Thymus (tissue), 11 donors: ENCODE measurements around the gene PSMA6. TPM values are rescaled to one million over a fixed set of nuclear protein-coding genes. Genes with fewer than 3 reads are reported as not detected.
"Not testable (repeated sequence)": the region's sequence is repeated elsewhere in the genome, so short reads cannot be mapped to it uniquely, and the experiment has no call there.

Experiments used
- DNase-seq, 9 donors: peaks; one replicate each; pipeline ENCODE4 v3.0.0-alpha.2; 2013; ENCODE audit warnings: low spot score in 9 of 9, low read depth in 6 of 9, missing footprints in 1 of 9
- H3K27ac ChIP-seq, 2 donors: one replicate each; pipeline ENCODE4 v1.5.1; 2013; ENCODE audit warnings: control low read depth in 1 of 2, low read depth in 1 of 2, low read length in 1 of 2, mild to moderate bottlenecking in 1 of 2, moderate library complexity in 1 of 2
- H3K27me3 ChIP-seq, 2 donors: one replicate each; pipeline ENCODE4 v1.5.1; 2013; ENCODE audit warnings: low read length in 1 of 2; ENCODE audit not compliant: control insufficient read depth in 2 of 2, insufficient read depth in 1 of 2
- H3K36me3 ChIP-seq, 2 donors: one replicate each; pipeline ENCODE4 v1.5.1; 2013; ENCODE audit warnings: low read length in 1 of 2, mild to moderate bottlenecking in 1 of 2, moderate library complexity in 1 of 2; ENCODE audit not compliant: control insufficient read depth in 2 of 2, insufficient read depth in 2 of 2
- H3K4me1 ChIP-seq, 2 donors: one replicate each; pipeline ENCODE4 v1.5.1; 2013; ENCODE audit warnings: low read length in 2 of 2; ENCODE audit not compliant: control insufficient read depth in 2 of 2, insufficient read depth in 2 of 2
- H3K4me3 ChIP-seq, 2 donors: one replicate each; pipeline ENCODE4 v1.5.1; 2013; ENCODE audit warnings: low read length in 2 of 2, control low read depth in 1 of 2, mild to moderate bottlenecking in 1 of 2
- H3K9me3 ChIP-seq, 2 donors: one replicate each; pipeline ENCODE4 v1.5.1; 2013; ENCODE audit warnings: low read length in 1 of 2, mild to moderate bottlenecking in 1 of 2; ENCODE audit not compliant: control insufficient read depth in 2 of 2, insufficient read depth in 1 of 2
- WGBS: extraction: QIAGEN DNeasy Blood & Tissue Kit; methylation state at CpG from one replicate; pipeline ENCODE4 v1.1.7; 2013; 5-methylcytosine and 5-hydroxymethylcytosine counted together
- polyA plus RNA-seq: library from polyadenylated mRNA; stranded (reverse); fragments of 200-250 nt; gene quantifications from one replicate; pipeline ENCODE4 v1.2.3, GENCODE V29; 2013
- total RNA-seq: library from RNA; stranded (reverse); fragments of 120-200 nt; gene quantifications from one replicate; pipeline ENCODE4 v1.2.4, GENCODE V29; 2013
- donor health status: healthy.

Gene PSMA6
- total and polyA plus RNA-seq, 2 donors = 206 to 550 TPM

DNA sequence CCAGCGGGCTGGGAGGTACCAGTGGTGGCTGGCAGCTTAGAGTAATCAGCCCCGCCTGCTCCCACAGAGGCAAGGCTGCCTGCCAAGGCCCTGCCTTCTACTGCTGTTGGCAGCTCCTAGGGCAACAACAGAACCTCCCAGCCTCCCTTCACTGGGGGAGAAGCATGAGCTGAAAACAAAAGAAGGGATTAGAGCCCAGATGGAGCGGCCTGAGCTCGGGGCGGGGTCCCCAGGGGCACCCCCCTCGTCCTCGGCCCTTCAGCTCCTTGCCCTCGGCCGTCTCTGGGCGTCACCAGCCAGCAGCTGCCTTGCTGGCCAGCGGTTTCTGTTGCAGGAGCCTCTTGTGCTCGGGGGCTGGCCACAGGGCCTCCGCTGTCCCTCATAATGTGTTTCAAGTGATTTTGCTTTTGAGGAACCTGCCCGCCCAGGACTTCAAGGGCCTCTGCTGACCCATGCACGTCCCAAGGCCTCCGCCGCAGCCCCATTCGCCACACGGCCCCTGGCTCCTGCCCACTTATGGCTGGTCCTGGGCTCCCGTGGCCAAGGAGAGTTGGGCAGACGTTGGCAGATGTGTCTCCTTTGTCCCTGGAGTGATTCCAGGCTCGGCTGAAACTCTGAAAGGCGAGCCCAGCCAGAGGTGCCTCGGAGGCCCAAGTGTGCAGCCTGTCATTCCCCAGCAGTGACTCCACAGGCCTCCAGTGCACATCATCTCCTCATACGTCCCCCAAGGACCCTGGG lies 49.7 kb downstream of the PSMA6 start:
- Histone ChIP-seq H3K4me3 (no peak overlapping the region), H3K4me1 (peaks cover 18 to 68% of the 10 kb centered on the region in 2 donors), H3K9me3 (no peaks in the 10 kb centered on the region), H3K27ac (peak overlapping the region; percentile 72 to 73), H3K36me3 (no peaks in the 10 kb centered on the region), H3K27me3 (no peaks in the 10 kb centered on the region)
- peak in 3 of 9 donors; percentile 50 to 76 (median 71) for DNase-seq
- WGBS = 68% methylated on average over 25 of the region's 25 CpGs

DNA sequence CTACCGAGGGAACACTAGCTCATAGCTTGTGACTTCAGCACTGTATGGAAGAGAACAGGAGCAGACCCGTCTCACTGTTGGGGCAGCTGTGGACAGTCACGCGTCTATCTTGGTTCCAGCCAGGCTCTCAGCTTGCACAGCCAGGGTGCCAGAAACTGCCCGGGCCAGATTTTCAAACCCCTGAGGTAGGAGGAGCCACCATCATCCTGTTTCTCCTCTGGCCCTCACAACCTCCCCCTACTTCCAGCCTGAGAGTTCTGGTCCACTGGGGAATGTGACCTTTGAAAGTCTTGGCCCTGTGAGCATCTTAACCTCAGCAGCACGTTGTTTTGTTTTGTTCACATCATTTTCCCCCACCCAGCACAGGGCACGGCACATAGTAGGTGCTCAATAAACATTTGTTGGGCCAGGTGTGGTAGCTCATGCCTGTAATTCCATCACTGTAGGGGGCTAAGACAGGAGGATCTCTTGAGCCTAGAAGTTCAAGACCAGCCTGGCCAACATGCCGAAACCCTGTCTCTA lies 50.4 kb downstream of the PSMA6 start:
- no peaks in the 10 kb centered on the region for H3K9me3 ChIP-seq
- no peaks in the 10 kb centered on the region for H3K27me3 ChIP-seq
- H3K4me3 ChIP-seq = no peak overlapping the region
- WGBS = 87% methylated on average over 8 of the region's 8 CpGs
- no peaks in the 10 kb centered on the region for H3K36me3 ChIP-seq
- peak overlapping the region; percentile 46 to 73 for H3K27ac ChIP-seq
- DNase-seq = no peak
- peaks cover 18 to 67% of the 10 kb centered on the region in 2 donors for H3K4me1 ChIP-seq

DNA sequence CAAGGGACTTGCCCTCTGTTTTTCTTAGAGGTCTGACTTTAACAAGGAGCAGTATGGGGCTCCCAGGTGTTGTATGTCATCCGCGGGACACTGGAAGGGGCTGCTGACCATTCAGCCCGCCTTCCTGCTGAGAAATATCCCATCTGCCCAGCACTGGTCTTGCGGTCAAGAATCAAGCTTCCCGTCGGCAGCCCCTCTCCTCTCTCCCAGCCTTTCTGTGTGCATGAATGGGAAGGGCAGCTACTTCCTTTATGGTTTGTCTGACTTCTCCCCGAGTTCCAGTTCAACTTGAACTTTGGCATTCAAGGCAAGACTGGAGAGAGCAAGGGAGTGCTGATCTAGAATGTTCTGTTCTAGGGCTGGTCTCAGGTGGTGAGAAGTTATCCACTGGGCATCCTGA lies 51.5 kb downstream of the PSMA6 start:
- no peak overlapping the region for H3K4me3 ChIP-seq
- no peak for DNase-seq
- no peaks in the 10 kb centered on the region for H3K36me3 ChIP-seq
- no peaks in the 10 kb centered on the region for H3K27me3 ChIP-seq
- no peaks in the 10 kb centered on the region for H3K9me3 ChIP-seq
- H3K27ac ChIP-seq = no peak overlapping the region
- peaks cover 18 to 71% of the 10 kb centered on the region in 2 donors for H3K4me1 ChIP-seq
- 88% methylated on average over 7 of the region's 7 CpGs for WGBS

DNA sequence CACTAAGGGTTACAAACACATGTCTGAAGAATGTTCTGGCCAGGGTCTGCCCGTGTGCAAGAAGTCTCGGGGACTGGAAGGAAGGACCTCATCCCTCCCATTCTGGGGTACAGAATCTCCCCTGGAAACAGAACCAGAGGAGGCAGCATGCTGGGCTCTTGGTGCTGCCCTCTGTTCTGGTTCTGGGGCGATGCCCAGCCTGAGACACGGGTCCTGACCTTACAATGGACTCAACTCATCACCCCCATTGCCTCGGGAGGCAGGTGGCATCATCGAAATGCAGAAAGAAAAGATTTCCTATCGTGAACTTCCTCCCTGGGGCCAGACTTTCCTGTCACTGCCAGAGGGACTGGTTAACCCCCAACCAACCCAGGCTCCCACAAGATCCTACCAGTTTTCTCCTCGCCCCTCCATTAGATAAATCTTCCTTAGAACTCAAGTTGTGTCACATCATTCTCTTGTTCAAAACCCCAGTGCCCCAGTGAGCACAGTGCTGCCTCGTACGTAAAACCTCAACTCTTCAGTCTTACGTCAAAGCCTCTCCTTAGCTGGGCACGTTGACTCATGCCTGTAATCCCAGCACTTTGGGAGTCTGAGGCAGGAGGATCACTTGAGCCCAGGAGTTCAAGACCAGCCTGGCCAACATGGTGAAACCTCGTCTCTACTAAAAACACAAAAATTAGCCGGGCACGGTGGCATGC lies 52.1 kb downstream of the PSMA6 start:
- Histone ChIP-seq H3K36me3 (no peaks in the 10 kb centered on the region), H3K27ac (no peak overlapping the region), H3K4me3 (no peak overlapping the region), H3K4me1 (peaks cover 18 to 66% of the 10 kb centered on the region in 2 donors), H3K27me3 (no peaks in the 10 kb centered on the region), H3K9me3 (no peaks in the 10 kb centered on the region)
- no peak for DNase-seq
- WGBS = 57% methylated on average over 15 of the region's 15 CpGs

DNA sequence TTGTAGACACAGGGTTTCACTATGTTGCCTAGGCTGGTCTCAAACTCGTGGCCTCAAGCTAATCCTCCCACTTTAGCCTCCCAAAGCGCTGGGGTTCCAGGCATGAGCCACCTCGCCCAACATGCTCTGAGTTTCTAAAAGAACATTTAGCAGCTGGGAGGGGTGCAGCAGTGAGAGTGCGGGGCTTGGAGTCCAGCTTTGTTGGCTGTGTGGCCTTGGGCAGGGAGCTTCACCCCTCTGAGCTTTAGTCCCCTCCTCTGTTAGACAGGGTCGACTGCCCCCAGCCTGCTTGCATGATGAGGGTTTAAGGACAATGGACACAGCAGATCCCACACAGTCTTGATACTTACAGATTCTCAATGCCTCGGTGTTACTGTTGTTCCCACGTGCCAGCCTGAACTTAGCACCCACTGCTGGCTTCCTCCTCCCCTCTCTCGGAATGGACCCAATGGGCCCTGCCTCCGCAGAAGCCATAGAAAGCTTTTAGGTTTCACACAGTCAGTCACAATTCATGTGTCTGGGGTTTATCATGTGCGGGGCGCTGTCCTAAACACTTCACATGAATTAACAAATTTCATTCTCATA lies 54.6 kb downstream of the PSMA6 start:
- H3K27ac ChIP-seq = no peak overlapping the region
- WGBS = 98% methylated on average over 11 of the region's 11 CpGs
- H3K36me3 ChIP-seq = no peaks in the 10 kb centered on the region
- H3K4me1 ChIP-seq = peaks cover 7 to 57% of the 10 kb centered on the region in 2 donors
- no peaks in the 10 kb centered on the region for H3K27me3 ChIP-seq
- no peak overlapping the region for H3K4me3 ChIP-seq
- no peaks in the 10 kb centered on the region for H3K9me3 ChIP-seq
- DNase-seq = no peak

DNA sequence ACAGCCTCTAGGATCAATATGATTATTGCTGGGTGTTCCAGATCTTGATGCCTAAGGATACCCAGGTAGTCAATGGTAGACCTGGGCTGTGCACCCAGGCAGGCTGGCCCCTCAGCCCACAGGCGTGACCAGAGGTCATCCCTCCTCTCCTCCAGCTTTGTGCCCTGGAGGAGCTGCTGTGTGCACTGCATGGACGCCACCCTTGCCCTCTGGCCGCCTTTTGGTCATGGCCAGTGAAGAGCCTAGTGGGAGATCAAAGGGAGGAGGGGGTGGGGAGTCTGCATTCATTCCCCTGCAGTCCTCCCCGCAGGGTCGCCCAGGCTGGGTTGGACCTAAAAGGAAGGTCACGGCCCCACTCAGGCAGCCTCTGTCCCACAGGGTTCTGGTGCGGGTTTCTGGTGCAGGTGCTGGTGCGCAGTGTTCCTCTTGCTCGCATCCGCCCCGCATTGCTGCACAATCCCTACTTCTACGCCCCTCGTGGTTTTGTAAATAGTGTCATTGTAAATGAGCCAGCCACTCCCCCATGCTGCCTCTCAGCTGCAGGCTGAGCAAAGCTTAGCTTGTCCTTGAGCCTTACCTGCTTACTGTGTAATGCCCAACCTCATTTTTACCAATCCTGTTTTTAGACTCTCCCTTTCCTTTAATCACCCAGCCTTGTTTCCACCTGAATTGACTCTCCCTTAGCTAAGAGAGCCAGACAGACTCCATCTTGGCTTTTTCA lies 55.3 kb downstream of the PSMA6 start:
- Histone ChIP-seq H3K27ac (peak overlapping the region in 1 of 2 donors; percentile 63), H3K36me3 (no peaks in the 10 kb centered on the region), H3K4me3 (no peak overlapping the region), H3K4me1 (peaks cover 10 to 57% of the 10 kb centered on the region in 2 donors), H3K9me3 (no peaks in the 10 kb centered on the region), H3K27me3 (no peaks in the 10 kb centered on the region)
- peak in 4 of 9 donors; percentile 51 to 87 (median 66) for DNase-seq
- 62% methylated on average over 13 of the region's 13 CpGs for WGBS

DNA sequence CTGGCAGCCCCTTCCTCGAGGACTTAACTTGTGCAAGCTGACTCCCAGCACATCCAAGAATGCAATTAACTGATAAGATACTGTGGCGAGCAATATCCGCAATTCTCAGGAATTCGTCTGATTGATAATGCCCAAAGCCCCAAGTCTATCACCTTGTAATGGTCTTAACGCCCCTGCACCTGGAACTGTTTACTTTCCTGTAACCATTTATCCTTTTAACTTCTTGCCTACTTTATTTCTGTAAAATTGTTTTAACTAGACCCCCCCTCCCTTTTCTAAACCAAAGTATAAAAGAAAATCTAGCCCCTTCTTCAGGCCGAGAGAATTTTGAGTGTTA lies 55.8 kb downstream of the PSMA6 start:
- not testable (repeated sequence) for H3K9me3 ChIP-seq, H3K27me3 ChIP-seq, DNase-seq, H3K27ac ChIP-seq, H3K4me3 ChIP-seq, H3K36me3 ChIP-seq
- H3K4me1 ChIP-seq = peaks cover 13 to 60% of the 10 kb centered on the region in 2 donors
- WGBS = 96% methylated on average over 6 of the region's 6 CpGs

DNA sequence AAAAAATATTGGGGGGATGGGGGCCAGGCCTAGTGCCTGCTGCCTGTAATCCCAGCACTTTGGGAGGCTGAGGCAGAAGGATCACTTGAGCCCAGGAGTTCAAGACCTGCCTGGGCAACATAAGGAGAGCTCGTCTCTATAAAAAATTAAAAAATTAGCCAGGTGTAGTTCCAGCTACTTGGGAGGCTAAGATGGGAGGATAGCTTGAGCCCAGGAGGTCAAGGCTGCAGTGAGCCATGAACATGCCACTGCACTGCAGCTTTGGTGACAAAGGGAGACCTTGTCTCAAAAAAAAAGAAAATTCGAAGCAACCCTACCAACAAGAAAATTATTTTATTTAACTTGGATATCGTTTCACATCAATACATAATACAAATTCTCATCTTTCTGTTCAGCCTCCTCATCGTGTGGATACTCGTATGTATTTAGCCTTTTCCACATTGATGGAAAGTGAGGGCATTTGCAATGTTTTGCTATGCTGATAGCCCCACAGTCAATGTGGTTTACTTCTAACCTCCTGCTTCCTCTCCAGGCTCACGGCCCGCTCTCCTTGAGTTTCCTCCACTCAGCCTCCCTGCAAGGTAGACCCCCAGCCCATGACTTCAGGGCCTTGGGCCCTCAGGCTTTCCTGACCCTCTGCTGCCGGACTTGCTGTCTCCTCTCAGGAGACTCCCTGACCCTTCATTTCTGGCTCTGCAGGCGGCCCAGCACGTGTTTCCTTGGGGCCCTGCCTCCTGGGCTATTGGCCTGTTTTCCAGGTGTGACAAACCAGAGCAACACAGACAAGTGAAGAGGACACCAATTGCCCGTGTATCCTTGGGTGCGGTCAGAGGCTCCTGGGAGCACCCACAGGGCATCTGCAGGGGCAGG lies 57.5 kb downstream of the PSMA6 start:
- Histone ChIP-seq H3K27ac (no peak overlapping the region), H3K9me3 (no peaks in the 10 kb centered on the region), H3K4me3 (no peak overlapping the region), H3K4me1 (peaks cover 11 to 54% of the 10 kb centered on the region in 2 donors), H3K36me3 (no peaks in the 10 kb centered on the region), H3K27me3 (no peaks in the 10 kb centered on the region)
- peak in 1 of 9 donors; percentile 48 for DNase-seq
- 60% methylated on average over 12 of the region's 12 CpGs for WGBS
